Ovary (tissue), 9 donors: ENCODE measurements around the gene NACA2. TPM values are rescaled to one million over a fixed set of nuclear protein-coding genes. Genes with fewer than 3 reads are reported as not detected.

Source experiments
- DNase-seq, 5 donors: peaks; one replicate each; pipeline ENCODE4 v3.0.0-alpha.2; 2019 to 2020
- H3K27ac ChIP-seq, 2 donors: fragments of 200-600 bp; one replicate each; pipeline versions ENCODE4 v1.5.1 to v1.8.0; 2019 to 2022
- H3K27me3 ChIP-seq: fragments of 200-600 bp; one replicate; pipeline ENCODE4 v1.8.0; 2022
- H3K36me3 ChIP-seq: fragments of 200-600 bp; sonication (generic); one replicate; pipeline ENCODE4 v1.5.1; 2019
- H3K4me1 ChIP-seq: one replicate; pipeline ENCODE4 v1.8.1; 2013; ENCODE audit warnings: mild to moderate bottlenecking, moderate library complexity; ENCODE audit not compliant: insufficient read depth
- H3K4me3 ChIP-seq: fragments of 200-600 bp; sonication (generic); one replicate; pipeline ENCODE4 v1.5.1; 2017
- H3K9me3 ChIP-seq, 2 donors: fragments of 200-600 bp in 1 of 2; sonication (generic) in 1 of 2; one replicate each; pipeline versions ENCODE4 v1.5.1 to v1.8.1; 2013 to 2019; ENCODE audit warnings: mild to moderate bottlenecking in 1 of 2, moderate library complexity in 1 of 2
- CTCF ChIP-seq, 3 donors: fragments of 450-650 bp in 2 of 3; fragments of 200-600 bp in 1 of 3; IDR thresholded peaks; one replicate each; pipeline versions ENCODE4 v1.5.1 to v1.8.0; 2016 to 2022; ENCODE audit warnings: antibody characterized with exemption in 3 of 3, mild to moderate bottlenecking in 1 of 3
- EP300 ChIP-seq: sonication (generic); formaldehyde crosslinking; IDR thresholded peaks from one replicate; pipeline ENCODE4 v1.6.1; 2017; ENCODE audit warnings: antibody characterized with exemption
- POLR2A ChIP-seq: fragments of 450-650 bp; IDR thresholded peaks from one replicate; pipeline ENCODE4 v1.6.1; 2017; ENCODE audit warnings: antibody characterized with exemption, mild to moderate bottlenecking, moderate library complexity
- WGBS, 3 donors: extraction: QIAGEN DNeasy Blood & Tissue Kit in 1 of 3; methylation state at CpG; one replicate each; pipeline versions ENCODE4 v1.1.5 to v1.1.7; 2013 to 2017; 5-methylcytosine and 5-hydroxymethylcytosine counted together
- intact Hi-C, 4 donors: fragments of 100-400 bp; cut with DNase I; formaldehyde crosslinking; loops; one replicate each; pipeline versions ENCODE4 v1.11.0 to v1.15.1; 2022 to 2023
- polyA plus RNA-seq, 2 donors: library from polyadenylated mRNA; stranded (reverse); fragments of 200-250 nt in 1 of 2; fragments of 350-450 nt in 1 of 2; fragmentation: Illumina TruSeq in 1 of 2; extraction: RNeasy Lipid Tissue Mini Kit (QIAGEN cat#74804) in 1 of 2; gene quantifications; one replicate each; pipeline ENCODE4 v1.2.3, GENCODE V29; 2013 to 2014
- total RNA-seq, 7 donors: library from RNA; depleted of rRNA in 2 of 7; stranded (reverse); fragments of >200 nt in 2 of 7; fragmentation: NEBNext Ultra II Directional in 3 of 7; extraction: Animal tissue kit (Norgen Biotek cat#: 25700) in 3 of 7; gene quantifications; one replicate each; pipeline versions ENCODE4 v1.1.0 to v1.2.4, GENCODE V29; 2016 to 2023
- donor health status: DM: no; HTN: no; CAD: no; lungs with moderate emphysema.
- donor health status: DM: no; HTN: no; CAD: no.
- donor health status: Bipolar disorder and iron deficiency.
- donor health status: DM: yes; HTN: yes; CAD: no.
- donor health status: DM: no; HTN: no; CAD: no.
- donor health status: DM: yes; HTN: yes; CAD: no.

The NACA2 gene
- total and polyA plus RNA-seq, 9 donors: not detected

DNA sequence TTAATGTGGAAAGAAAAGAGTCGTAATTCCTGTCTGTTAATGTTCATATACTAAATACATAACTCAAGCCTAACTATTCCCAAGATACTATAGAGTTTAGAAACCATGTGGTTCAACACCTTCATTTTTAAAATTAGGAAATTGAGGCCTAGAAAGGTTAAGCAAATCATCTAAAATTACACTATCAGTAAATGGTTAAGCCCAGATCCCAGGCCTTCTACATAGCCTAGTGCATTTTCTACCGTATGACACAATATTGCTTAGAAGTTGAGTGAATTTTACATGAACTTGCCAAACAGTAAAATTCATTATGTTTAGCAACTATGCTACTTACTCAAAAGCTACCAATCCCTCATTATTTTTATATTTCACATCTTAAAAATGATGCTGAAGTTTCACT, 6.8 kb downstream of the NACA2 start:
- Histone ChIP-seq H3K27me3 (no peaks in the 10 kb centered on the region), H3K36me3 (no peaks in the 10 kb centered on the region), H3K4me3 (no peak overlapping the region), H3K27ac (no peak overlapping the region), H3K9me3 (no peaks in the 10 kb centered on the region), H3K4me1 (no peaks in the 10 kb centered on the region)
- TF ChIP-seq CTCF (IDR thresholded peaks at IDR 0.05): no peak
- no peak for TF ChIP-seq EP300
- no peak for TF ChIP-seq POLR2A
- WGBS, 3 donors: 61 to 66% (median 64%) methylated on average over 2 of the region's 2 CpGs
- intact Hi-C loops: no loop called here
- DNase-seq: no peak

DNA sequence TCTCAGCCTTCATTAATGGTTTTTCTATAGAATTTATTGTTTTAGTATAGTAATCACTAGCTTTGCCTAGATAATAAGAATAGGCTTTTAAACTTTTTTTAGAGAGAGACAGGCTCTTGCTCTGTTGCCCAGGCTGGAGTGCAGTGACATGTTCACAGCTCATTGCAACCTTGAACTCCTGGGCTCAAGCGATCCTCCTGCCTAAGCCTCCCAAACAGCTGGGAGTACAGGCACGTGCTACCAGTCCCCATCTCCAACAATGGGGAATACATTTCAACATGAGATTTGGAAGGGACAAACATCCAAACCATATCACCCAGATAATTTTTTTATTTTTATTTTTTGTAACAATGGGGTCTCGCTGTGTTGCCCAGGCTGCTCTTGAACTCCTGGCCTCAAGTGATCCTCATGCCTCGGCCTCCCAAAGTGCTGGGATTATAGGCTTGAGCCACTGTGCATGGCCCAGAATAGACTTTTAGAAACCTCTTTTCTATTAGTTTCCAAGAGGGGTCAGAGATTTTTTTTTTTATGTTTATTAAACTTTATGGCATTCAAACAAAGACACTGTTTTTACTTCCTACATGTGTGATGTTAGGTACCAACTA, 7.3 kb downstream of the NACA2 start:
- Histone ChIP-seq H3K36me3 (no peaks in the 10 kb centered on the region), H3K27ac (no peak overlapping the region), H3K4me3 (no peak overlapping the region), H3K9me3 (no peaks in the 10 kb centered on the region), H3K27me3 (no peaks in the 10 kb centered on the region), H3K4me1 (no peaks in the 10 kb centered on the region)
- 75 to 89% (median 80%) methylated on average over 4 of the region's 4 CpGs for WGBS, 3 donors
- no peak for DNase-seq
- intact Hi-C loops: no loop called here
- no peak for TF ChIP-seq EP300
- no peak for TF ChIP-seq POLR2A
- TF ChIP-seq CTCF (IDR thresholded peaks at IDR 0.05): no peak

- intact Hi-C loops: no loop called here
Observed at GRCh38 chr17:61583242-61583641, 7.8 kb downstream of the NACA2 start.

GRCh38 chr17:61582593-61582992, 8.4 kb downstream of the NACA2 start:
- H3K4me1 ChIP-seq: no peaks in the 10 kb centered on the region
- no peak overlapping the region for H3K27ac ChIP-seq
- no peak overlapping the region for H3K4me3 ChIP-seq
- no peaks in the 10 kb centered on the region for H3K9me3 ChIP-seq
- H3K36me3 ChIP-seq: no peaks in the 10 kb centered on the region
- DNase-seq: no peak
- no peaks in the 10 kb centered on the region for H3K27me3 ChIP-seq
- intact Hi-C loops: no loop called here
- TF ChIP-seq POLR2A: no peak
- no peak for TF ChIP-seq CTCF (IDR thresholded peaks at IDR 0.05)
- TF ChIP-seq EP300: no peak

More at GRCh38 chr17:61583242-61583641, 7.8 kb downstream of the NACA2 start:
- Histone ChIP-seq H3K27me3 (no peaks in the 10 kb centered on the region), H3K36me3 (no peaks in the 10 kb centered on the region), H3K4me1 (no peaks in the 10 kb centered on the region), H3K4me3 (no peak overlapping the region), H3K27ac (no peak overlapping the region), H3K9me3 (no peaks in the 10 kb centered on the region)
- TF ChIP-seq CTCF (IDR thresholded peaks at IDR 0.05): no peak
- TF ChIP-seq EP300: no peak
- TF ChIP-seq POLR2A: no peak
- 69 to 78% (median 75%) methylated on average over 3 of the region's 3 CpGs for WGBS, 3 donors
- no peak for DNase-seq
